HepG2 (cell line): ENCODE measurements around the gene MYL4. TPM values are rescaled to one million over a fixed set of nuclear protein-coding genes. Genes with fewer than 3 reads are reported as not detected.

Experiments used
- ATAC-seq: fragments of 200-7000 bp; cut with Tn5 transposase; 3 replicates; pipeline ENCODE4 v1.9.1; 2020; ENCODE audit warnings: mild to moderate bottlenecking, moderate library complexity
- BruUV-seq: library from RNA; stranded (reverse); fragments of 400-500 nt; replicated peaks from 2 replicates; lab custom pipeline; 2021; lab: Mats Ljungman, UMichigan
- CTCF ChIA-PET: fragments of 300-600 bp; formaldehyde crosslinking; extraction: SDS; loops from one replicate; lab custom pipeline; 2021; ENCODE audit warnings: low total read pairs, inconsistent platforms, low intra/inter-chr PET ratio; lab: Yijun Ruan, JAX
- POLR2A ChIA-PET: fragments of 350-600 bp; sonication (Branson Sonifier 250); formaldehyde crosslinking; loops from one replicate; lab custom pipeline; 2020; ENCODE audit warnings: antibody characterized with exemption, inconsistent platforms; lab: Yijun Ruan, JAX
- DNase-seq: peaks from one replicate; pipeline ENCODE4 v3.0.0-alpha.2; 2015; ENCODE audit warnings: low spot score
- FAIRE-seq: peaks from 3 replicates; lab custom pipeline; 2011; peaks lifted over from hg19 to GRCh38; lab: Jason Lieb, UNC
- H2AFZ ChIP-seq: one replicate; pipeline ENCODE4 v1.6.1; 2011; ENCODE audit warnings: low read length, inconsistent platforms
- H3K27ac ChIP-seq: fragments of 300-600 bp; 3 replicates; pipeline ENCODE4 v1.8.0; 2011; ENCODE audit warnings: mixed run types, mild to moderate bottlenecking, mixed read lengths, low read length, inconsistent platforms; ENCODE audit not compliant: insufficient read depth; ENCODE audit errors: extremely low read length
- H3K27me3 ChIP-seq, 2 experiments: fragments of 200-600 bp in 1 of 2; 2 replicates in 1 of 2; 3 replicates in 1 of 2; pipeline versions ENCODE4 v1.6.0 to v1.8.0; 2011; ENCODE audit warnings: low read length in 2 of 2, mild to moderate bottlenecking in 2 of 2, moderate library complexity in 2 of 2, inconsistent platforms in 1 of 2; ENCODE audit not compliant: insufficient read depth in 2 of 2, control insufficient read depth in 1 of 2
- H3K36me3 ChIP-seq, 2 experiments: fragments of 200-600 bp in 1 of 2; replicated peaks in 1 of 2; 2 replicates in 1 of 2; 3 replicates in 1 of 2; pipeline versions ENCODE4 v1.5.1 to v1.8.0; 2011; ENCODE audit warnings: low read length in 2 of 2, inconsistent platforms in 1 of 2; ENCODE audit not compliant: insufficient read depth in 2 of 2, control insufficient read depth in 1 of 2
- H3K4me1 ChIP-seq: 2 replicates; pipeline ENCODE4 v1.5.1; 2012; ENCODE audit warnings: low read length, inconsistent platforms; ENCODE audit not compliant: insufficient read depth
- H3K4me2 ChIP-seq: 2 replicates; pipeline ENCODE4 v1.6.0; 2011; ENCODE audit warnings: low read depth, low read length, inconsistent platforms
- H3K4me3 ChIP-seq, 3 experiments: fragments of 200-600 bp in 1 of 3; sonication (generic), shearing (Covaris generic) in 1 of 3; replicated peaks in 1 of 3; 2 replicates each; pipeline ENCODE4 v1.5.1; 2011 to 2016; ENCODE audit warnings: low read length in 3 of 3, inconsistent platforms in 2 of 3, low read depth in 2 of 3, mild to moderate bottlenecking in 2 of 3, control low read depth in 1 of 3, mixed read lengths in 1 of 3; ENCODE audit not compliant: insufficient read depth in 1 of 3
- H3K79me2 ChIP-seq: one replicate; pipeline ENCODE4 v1.6.1; 2011; ENCODE audit warnings: low read length, inconsistent platforms; ENCODE audit not compliant: insufficient read depth
- H3K9ac ChIP-seq: 2 replicates; pipeline ENCODE4 v1.6.0; 2011; ENCODE audit warnings: mild to moderate bottlenecking, low read depth, low read length, inconsistent platforms; ENCODE audit not compliant: insufficient read depth
- H3K9me3 ChIP-seq: 2 replicates; pipeline ENCODE4 v1.5.1; 2012; ENCODE audit warnings: mild to moderate bottlenecking, low read length
- H4K20me1 ChIP-seq: 2 replicates; pipeline ENCODE4 v1.6.0; 2011; ENCODE audit warnings: inconsistent platforms, mild to moderate bottlenecking, low read length, moderate library complexity; ENCODE audit not compliant: insufficient read depth
- NR2F6 ChIP-seq, 2 experiments: IDR thresholded peaks; 2 replicates each; pipeline ENCODE4 v1.6.1; 2016; ENCODE audit warnings: antibody characterized with exemption in 1 of 2, mild to moderate bottlenecking in 1 of 2
- ZFAT ChIP-seq: sonication (generic); formaldehyde crosslinking; conservative IDR thresholded peaks from 2 replicates; pipeline ENCODE4 v1.8.1; 2023; ENCODE audit warnings: missing genetic modification reagents, inconsistent platforms
- ZNF296 ChIP-seq: sonication (generic); formaldehyde crosslinking; conservative IDR thresholded peaks from 2 replicates; pipeline ENCODE4 v1.5.0; 2020; ENCODE audit warnings: mild to moderate bottlenecking, missing genetic modification reagents
- WGBS: methylation state at CpG from one replicate; pipeline ENCODE4 v1.1.6; 2017; ENCODE audit warnings: low lambda C conversion rate; 5-methylcytosine and 5-hydroxymethylcytosine counted together
- in situ Hi-C: cut with HindIII; loops from 2 replicates; pipeline ENCODE4 v1.10.0; 2017; ENCODE audit warnings: low pct_unique_long_range_greater_than_20kb; ENCODE audit not compliant: extremely low pct_ligation_motif_present
- intact Hi-C: fragments of 100-400 bp; cut with micrococcal nuclease; formaldehyde crosslinking; loops from one replicate; pipeline ENCODE4 v1.10.0; 2022; ENCODE audit not compliant: unreplicated experiment
- polyA plus RNA-seq, 8 experiments: library from polyadenylated mRNA; depleted of rRNA in 3 of 8; stranded (reverse) in 7 of 8; unstranded in 1 of 8; fragments of >200 nt; fragmentation: Illumina TruSeq in 4 of 8; extraction: Trizol in 4 of 8; gene quantifications; 2 replicates each; pipeline versions ENCODE4 v1.2.1 to v1.2.3, GENCODE V29; 2011 to 2016; ENCODE audit warnings: low read depth in 4 of 8, missing spikeins in 1 of 8, mixed read lengths in 1 of 8; ENCODE audit not compliant: insufficient read depth in 1 of 8
- total RNA-seq, 5 experiments: library from RNA; depleted of rRNA; stranded (reverse); fragments of >200 nt; fragmentation: Illumina TruSeq; extraction: Trizol; gene quantifications; 2 replicates each; pipeline ENCODE4 v1.2.3, GENCODE V29; 2016; ENCODE audit warnings: low read depth in 1 of 5
- TF ChIP-seq, protein P1 (sequence below): sonication (generic); formaldehyde crosslinking; IDR thresholded peaks from 2 replicates; pipeline ENCODE4 v1.4.0; 2020; ENCODE audit warnings: missing genetic modification reagents
- TF ChIP-seq, protein P2 (sequence below): sonication (generic); formaldehyde crosslinking; IDR thresholded peaks from 2 replicates; pipeline ENCODE4 v1.4.0; 2020; ENCODE audit warnings: missing genetic modification reagents
- TF ChIP-seq, protein P3 (sequence below): sonication (generic); formaldehyde crosslinking; IDR thresholded peaks from 2 replicates; pipeline ENCODE4 v1.4.0; 2020; ENCODE audit warnings: missing genetic modification reagents, borderline replicate concordance

Gene MYL4
- total and polyA plus RNA-seq, 2 of the 13 experiments (the other 11 are each of a cell fraction or from before 2014, with no cell fraction given), result not detected

- TF ChIP-seq, protein P1, sequence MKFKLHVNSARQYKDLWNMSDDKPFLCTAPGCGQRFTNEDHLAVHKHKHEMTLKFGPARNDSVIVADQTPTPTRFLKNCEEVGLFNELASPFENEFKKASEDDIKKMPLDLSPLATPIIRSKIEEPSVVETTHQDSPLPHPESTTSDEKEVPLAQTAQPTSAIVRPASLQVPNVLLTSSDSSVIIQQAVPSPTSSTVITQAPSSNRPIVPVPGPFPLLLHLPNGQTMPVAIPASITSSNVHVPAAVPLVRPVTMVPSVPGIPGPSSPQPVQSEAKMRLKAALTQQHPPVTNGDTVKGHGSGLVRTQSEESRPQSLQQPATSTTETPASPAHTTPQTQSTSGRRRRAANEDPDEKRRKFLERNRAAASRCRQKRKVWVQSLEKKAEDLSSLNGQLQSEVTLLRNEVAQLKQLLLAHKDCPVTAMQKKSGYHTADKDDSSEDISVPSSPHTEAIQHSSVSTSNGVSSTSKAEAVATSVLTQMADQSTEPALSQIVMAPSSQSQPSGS (CRISPR knock-in tag), result peak; percentile 69
- peak; percentile 94 for TF ChIP-seq ZFAT (CRISPR knock-in tag)
Measured at GRCh38 chr17:47188876-47189731, 20.0 kb upstream of the MYL4 start, which contains the start of gene CDC27 (continued).

DNA sequence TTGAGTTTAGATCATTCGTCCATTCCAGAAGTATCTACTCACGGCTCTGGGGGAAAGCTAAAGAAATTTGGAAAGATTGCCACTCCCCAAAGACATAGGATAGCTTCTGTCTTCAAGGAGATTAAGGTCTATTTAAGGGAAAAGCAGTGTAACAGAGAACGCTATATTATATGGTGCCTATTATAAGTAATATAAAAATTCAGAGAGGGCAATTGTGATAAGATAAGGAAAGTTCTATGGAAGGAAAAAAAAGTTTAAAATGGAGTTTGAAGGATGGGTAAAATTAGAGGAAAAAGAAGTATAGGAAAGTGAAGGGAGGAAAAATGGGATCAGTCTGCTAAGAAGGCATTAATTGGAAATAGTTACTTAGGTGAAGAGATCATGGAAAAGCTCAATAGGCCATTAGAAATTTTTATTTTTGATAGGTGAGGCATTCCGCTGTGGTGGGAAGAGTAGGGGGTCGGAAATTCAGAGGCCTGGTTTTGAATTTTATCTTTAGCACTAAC lies 19.4 kb upstream of the MYL4 start:
- intact Hi-C loops (loop anchor here (5.0 kb wide), 1 partner anchor 128 kb away; no protein-coding TSS in a partner anchor), in situ Hi-C loops (no loop called here)
- Histone ChIP-seq H3K36me3 (peaks cover 0 to 1% of the 10 kb centered on the region in 2 experiments; a peak in 2 of 5 replicates), H4K20me1 (peaks cover 25% of the 10 kb centered on the region), H3K9me3 (no peaks in the 10 kb centered on the region), H3K9ac (peak overlapping the region; percentile 98), H2AFZ (peak overlapping the region; percentile 83), H3K4me2 (peak overlapping the region; percentile 90), H3K27me3 (peaks cover 0 to 4% of the 10 kb centered on the region in 2 experiments; a peak in 1 of 5 replicates), H3K27ac (peak overlapping the region; percentile 24), H3K4me1 (peaks cover 52% of the 10 kb centered on the region), H3K4me3 (peak overlapping the region; percentile 47 to 86 (median 63)), H3K79me2 (peaks cover 41% of the 10 kb centered on the region)
- WGBS, result 32% methylated on average over 5 of the region's 5 CpGs
- FAIRE-seq, result no peak
- ChIA-PET CTCF (no interaction called here), POLR2A (interaction anchor here (0.6 to 1.4 kb wide), 10 partner anchors 8 to 460 kb away, joined by 3 to 7 read pairs (median 3); partner anchors contain the start of genes EFCAB13 and KPNB1)
- no peak for ATAC-seq
- DNase-seq, result no peak
- TSS peak; percentile 84 for BruUV-seq
- TF ChIP-seq, protein P2, sequence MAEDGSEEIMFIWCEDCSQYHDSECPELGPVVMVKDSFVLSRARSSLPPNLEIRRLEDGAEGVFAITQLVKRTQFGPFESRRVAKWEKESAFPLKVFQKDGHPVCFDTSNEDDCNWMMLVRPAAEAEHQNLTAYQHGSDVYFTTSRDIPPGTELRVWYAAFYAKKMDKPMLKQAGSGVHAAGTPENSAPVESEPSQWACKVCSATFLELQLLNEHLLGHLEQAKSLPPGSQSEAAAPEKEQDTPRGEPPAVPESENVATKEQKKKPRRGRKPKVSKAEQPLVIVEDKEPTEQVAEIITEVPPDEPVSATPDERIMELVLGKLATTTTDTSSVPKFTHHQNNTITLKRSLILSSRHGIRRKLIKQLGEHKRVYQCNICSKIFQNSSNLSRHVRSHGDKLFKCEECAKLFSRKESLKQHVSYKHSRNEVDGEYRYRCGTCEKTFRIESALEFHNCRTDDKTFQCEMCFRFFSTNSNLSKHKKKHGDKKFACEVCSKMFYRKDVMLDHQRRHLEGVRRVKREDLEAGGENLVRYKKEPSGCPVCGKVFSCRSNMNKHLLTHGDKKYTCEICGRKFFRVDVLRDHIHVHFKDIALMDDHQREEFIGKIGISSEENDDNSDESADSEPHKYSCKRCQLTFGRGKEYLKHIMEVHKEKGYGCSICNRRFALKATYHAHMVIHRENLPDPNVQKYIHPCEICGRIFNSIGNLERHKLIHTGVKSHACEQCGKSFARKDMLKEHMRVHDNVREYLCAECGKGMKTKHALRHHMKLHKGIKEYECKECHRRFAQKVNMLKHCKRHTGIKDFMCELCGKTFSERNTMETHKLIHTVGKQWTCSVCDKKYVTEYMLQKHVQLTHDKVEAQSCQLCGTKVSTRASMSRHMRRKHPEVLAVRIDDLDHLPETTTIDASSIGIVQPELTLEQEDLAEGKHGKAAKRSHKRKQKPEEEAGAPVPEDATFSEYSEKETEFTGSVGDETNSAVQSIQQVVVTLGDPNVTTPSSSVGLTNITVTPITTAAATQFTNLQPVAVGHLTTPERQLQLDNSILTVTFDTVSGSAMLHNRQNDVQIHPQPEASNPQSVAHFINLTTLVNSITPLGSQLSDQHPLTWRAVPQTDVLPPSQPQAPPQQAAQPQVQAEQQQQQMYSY, result no peak
- TF ChIP-seq, protein P3, sequence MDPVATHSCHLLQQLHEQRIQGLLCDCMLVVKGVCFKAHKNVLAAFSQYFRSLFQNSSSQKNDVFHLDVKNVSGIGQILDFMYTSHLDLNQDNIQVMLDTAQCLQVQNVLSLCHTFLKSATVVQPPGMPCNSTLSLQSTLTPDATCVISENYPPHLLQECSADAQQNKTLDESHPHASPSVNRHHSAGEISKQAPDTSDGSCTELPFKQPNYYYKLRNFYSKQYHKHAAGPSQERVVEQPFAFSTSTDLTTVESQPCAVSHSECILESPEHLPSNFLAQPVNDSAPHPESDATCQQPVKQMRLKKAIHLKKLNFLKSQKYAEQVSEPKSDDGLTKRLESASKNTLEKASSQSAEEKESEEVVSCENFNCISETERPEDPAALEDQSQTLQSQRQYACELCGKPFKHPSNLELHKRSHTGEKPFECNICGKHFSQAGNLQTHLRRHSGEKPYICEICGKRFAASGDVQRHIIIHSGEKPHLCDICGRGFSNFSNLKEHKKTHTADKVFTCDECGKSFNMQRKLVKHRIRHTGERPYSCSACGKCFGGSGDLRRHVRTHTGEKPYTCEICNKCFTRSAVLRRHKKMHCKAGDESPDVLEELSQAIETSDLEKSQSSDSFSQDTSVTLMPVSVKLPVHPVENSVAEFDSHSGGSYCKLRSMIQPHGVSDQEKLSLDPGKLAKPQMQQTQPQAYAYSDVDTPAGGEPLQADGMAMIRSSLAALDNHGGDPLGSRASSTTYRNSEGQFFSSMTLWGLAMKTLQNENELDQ (CRISPR knock-in tag), result no peak
- no peak for TF ChIP-seq ZNF296 (CRISPR knock-in tag)
- no peak for TF ChIP-seq NR2F6 (IDR thresholded peaks at IDR 0.05)
- 0 out of 2 replicates have a peak, but pooled peaks have one; percentile 2 for TF ChIP-seq NR2F6 (CRISPR knock-in tag; IDR thresholded peaks at IDR 0.05)
